Spleen (tissue), 7 donors: ENCODE measurements around the gene MS4A4E.

Experiments used
- POLR2A ChIP-seq, 3 donors: fragments of 450-650 bp; IDR thresholded peaks; one replicate each; pipeline ENCODE4 v1.5.1; 2017; ENCODE audit warnings: antibody characterized with exemption in 3 of 3, mild to moderate bottlenecking in 1 of 3
- TF ChIP-seq, protein P1 (sequence below), 11 experiments: fragments of 200-600 bp in 7 of 11; fragments of 450-650 bp in 4 of 11; sonication (generic) in 4 of 11; IDR thresholded peaks in 8 of 11; conservative IDR thresholded peaks in 3 of 11; 1 replicate in 7 of 11; 2 replicates in 4 of 11; pipeline versions ENCODE4 v1.4.0 to v1.8.0; 2016 to 2021; ENCODE audit warnings: antibody characterized with exemption in 11 of 11, inconsistent platforms in 4 of 11, mild to moderate bottlenecking in 1 of 11
- donor health status: DM: no; HTN: no; CAD: no; lungs with moderate emphysema.
- donor health status: DM: no; HTN: no; CAD: no.
- donor health status: DM: no; HTN: no; CAD: no.

DNA sequence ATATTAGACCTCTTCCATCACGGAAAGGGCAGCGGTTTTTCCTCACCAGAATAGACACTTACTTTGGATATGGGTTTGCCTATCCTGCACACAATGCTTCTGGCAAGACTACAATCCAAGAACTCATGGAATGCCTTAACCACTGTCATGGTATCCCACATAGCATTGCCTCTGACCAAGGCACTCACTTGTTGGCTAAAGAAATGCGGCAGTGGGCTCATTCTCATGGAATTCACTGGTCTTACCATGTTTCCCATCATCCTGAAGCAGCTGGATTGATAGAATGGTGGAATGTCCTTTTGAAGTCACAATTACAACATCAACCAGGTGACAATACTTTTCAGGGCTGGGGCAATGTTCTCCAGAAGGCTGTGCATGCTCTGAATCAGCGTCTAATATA lies 20.8 kb downstream of the MS4A4E start:
- no peak for TF ChIP-seq POLR2A (IDR thresholded peaks at IDR 0.05)
- TF ChIP-seq, protein P1, sequence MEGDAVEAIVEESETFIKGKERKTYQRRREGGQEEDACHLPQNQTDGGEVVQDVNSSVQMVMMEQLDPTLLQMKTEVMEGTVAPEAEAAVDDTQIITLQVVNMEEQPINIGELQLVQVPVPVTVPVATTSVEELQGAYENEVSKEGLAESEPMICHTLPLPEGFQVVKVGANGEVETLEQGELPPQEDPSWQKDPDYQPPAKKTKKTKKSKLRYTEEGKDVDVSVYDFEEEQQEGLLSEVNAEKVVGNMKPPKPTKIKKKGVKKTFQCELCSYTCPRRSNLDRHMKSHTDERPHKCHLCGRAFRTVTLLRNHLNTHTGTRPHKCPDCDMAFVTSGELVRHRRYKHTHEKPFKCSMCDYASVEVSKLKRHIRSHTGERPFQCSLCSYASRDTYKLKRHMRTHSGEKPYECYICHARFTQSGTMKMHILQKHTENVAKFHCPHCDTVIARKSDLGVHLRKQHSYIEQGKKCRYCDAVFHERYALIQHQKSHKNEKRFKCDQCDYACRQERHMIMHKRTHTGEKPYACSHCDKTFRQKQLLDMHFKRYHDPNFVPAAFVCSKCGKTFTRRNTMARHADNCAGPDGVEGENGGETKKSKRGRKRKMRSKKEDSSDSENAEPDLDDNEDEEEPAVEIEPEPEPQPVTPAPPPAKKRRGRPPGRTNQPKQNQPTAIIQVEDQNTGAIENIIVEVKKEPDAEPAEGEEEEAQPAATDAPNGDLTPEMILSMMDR (IDR thresholded peaks at IDR 0.05 in 8 of 11, conservative IDR thresholded peaks at IDR 0.05 in 3 of 11) = no peak
